Kidney glomerular epithelial cell (primary cell): ENCODE data around the gene OSBPL7.

Experiments
- DNase-seq: peaks from one replicate; lab custom pipeline; 2025; lab: John Stamatoyannopoulos, UW

OSBPL7 gene

DNA sequence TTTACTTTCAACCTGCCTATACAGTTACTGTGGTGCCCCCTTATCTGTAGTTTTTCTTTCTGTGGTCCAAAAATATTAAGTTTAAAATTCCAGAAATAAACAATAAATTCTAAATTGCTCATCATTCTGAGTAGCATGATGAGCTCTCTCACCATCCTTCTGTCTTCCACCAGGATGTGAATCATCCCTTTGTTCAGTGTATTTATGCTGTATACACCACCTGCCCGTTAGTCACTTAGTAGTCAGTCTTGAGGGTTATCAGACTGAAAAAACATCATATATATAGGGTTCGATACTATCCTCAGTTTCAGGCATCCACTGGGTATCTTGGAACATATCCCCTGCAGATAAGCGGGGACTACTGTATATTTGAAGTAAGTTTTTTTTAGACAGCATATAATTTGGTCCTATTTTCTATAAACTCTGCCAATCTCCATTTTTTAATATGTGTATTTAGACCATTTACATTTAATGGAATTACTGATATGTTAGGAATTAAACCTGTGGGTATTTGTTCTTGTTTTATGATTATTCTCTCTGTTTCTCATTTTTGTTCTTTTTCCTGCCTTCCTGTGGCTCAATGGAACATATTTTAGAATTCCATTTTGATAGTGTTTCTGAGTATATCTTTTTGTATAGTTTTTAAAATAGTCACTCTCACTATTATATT lies 57.5 kb downstream of the OSBPL7 start:
- no peak for DNase-seq

DNA sequence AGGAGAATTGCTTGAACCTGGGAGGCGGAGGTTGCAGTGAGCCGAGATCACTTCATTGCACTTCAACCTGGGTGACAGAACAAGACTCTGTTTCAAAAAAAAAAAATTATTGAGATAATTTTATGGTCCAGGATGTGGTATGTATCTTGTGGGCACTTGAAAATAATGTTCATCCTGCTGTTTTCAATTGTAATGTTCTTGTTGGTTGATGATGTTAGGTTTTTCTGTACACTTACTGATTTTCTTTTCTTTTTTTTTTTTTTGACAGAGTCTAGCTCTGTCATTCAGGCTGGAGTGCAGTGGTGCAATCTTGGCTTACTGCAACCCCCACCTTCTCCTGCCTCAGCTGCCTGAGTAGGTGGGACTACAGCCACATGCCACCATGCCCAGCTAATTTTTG lies 58.9 kb downstream of the OSBPL7 start:
- DNase-seq = no peak

DNA sequence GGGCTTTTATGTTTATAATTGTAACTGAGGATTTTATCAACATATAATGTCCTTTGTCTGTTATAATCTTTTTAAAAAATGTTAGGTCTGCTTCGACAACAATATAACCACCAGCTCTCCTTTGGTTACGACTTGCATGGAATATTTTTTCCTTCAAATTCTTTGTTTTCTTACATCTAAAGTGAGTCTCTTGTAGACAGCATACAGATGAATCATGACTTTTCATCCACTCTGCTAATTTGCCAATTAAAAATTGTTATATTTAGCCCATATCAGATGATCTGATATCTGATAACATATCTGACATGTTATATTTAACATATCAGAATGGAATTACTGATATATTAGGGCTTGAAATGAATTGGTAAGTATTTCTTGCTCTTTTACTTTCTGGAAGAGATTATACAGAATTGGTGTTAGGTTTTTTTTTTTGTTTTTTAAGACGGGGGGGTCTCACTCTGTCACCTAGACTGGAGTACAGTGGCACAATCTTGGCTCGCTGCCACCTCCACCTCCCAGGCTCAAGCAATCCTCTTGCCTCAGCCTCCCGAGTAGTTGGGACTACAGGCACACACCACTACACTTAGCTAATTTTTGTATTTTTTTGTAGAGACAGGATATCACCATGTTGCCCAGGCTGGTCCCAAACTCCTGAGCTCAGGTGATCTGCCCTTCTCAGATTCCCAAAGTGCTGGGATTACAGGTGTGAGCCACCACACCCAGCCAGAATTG lies 61.0 kb downstream of the OSBPL7 start:
- DNase-seq = no peak

GRCh38 chr17:47757386-47757785 lies 64.2 kb downstream of the OSBPL7 start:
- DNase-seq = no peak
